Measurements from ENCODE around the gene AIG1. TPM values are rescaled to one million over a fixed set of nuclear protein-coding genes. Genes with fewer than 3 reads are reported as not detected.
"Not testable (repeated sequence)": the region's sequence is repeated elsewhere in the genome, so short reads cannot be mapped to it uniquely, and the experiment has no call there.

AIG1 gene
- total RNA-seq, 1 experiment from 2014 or later = 51.1 TPM

DNA sequence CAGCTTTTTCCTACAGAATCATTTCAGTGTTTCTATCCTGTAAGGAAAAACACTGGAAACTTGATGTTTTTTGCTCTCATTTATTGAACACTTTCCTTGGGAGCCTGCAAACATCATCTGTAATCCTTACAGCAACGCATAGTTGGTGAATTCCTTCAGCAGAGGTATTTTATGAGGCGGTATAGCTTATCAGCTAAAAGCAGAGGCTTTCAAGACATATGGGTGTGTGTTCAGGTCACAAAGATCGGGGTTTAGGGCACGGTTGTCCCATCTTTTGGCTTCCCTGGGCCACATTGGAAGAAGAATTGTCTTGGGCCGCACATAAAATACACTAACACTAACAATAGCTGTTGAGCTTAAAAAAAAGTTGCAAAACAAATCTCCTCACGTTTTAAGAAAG, 185.0 kb downstream of the AIG1 start:
- RAD21 ChIA-PET (ENCODE audit: low non-redundant PET in 1 of 2, low total read pairs in 2 of 2, uncharacterized antibody in 2 of 2, unreplicated experiment in 2 of 2) = no interaction called here
- Histone ChIP-seq H3K9me3 (ENCODE audit: control insufficient read depth in 1 of 2, insufficient read depth in 1 of 2, low read depth in 1 of 2, low read length in 2 of 2) (no peaks in the 10 kb centered on the region), H3K79me2 (ENCODE audit: insufficient read depth, low read length) (no peaks in the 10 kb centered on the region), H3K4me2 (ENCODE audit: low read length) (no peak overlapping the region), H3K9me2 (ENCODE audit: insufficient read depth) (no peaks in the 10 kb centered on the region), H3K36me3 (ENCODE audit: control insufficient read depth in 1 of 2, insufficient read depth in 2 of 2, low read length in 2 of 2) (no peaks in the 10 kb centered on the region), H3K9ac (ENCODE audit: low read length) (no peak overlapping the region), H3K27ac (ENCODE audit: low read depth, low read length) (no peak overlapping the region), H2AFZ (ENCODE audit: low read depth, low read length, poor library complexity, severe bottlenecking) (no peak overlapping the region), H3K27me3 (ENCODE audit: insufficient read depth, low read length) (no peaks in the 10 kb centered on the region), H4K20me1 (ENCODE audit: insufficient read depth) (no peaks in the 10 kb centered on the region), H3K4me3 (replicated peaks in 1 of 2; ENCODE audit: low read depth in 1 of 2, low read length in 2 of 2) (no peak overlapping the region), H3K4me1 (ENCODE audit: control insufficient read depth in 1 of 2, insufficient read depth in 2 of 2, low read length in 2 of 2) (no peaks in the 10 kb centered on the region)
- intact Hi-C loops (cut with micrococcal nuclease) = no loop called here
- ATAC-seq (no peak), DNase-seq (ENCODE audit: low read depth, low spot score) (no peak)
- no TSS peak for BruUV-seq (replicated peaks)
- CTCF ChIA-PET = no interaction called here
- POLR2A ChIA-PET = no interaction called here
- TF ChIP-seq FOSL1 (IDR thresholded peaks at IDR 0.05; ENCODE audit: low read depth) = no peak
- TF ChIP-seq CBX3 (IDR thresholded peaks at IDR 0.05; ENCODE audit: low read depth) = no peak
- TF ChIP-seq RAD21 (IDR thresholded peaks at IDR 0.05; ENCODE audit: low read depth) = no peak
- no peak for TF ChIP-seq POLR2A (IDR thresholded peaks at IDR 0.05; ENCODE audit: borderline replicate concordance, extremely low read depth, insufficient read depth, insufficient read length)
- no peak for TF ChIP-seq ELF1 (IDR thresholded peaks at IDR 0.05; ENCODE audit: borderline replicate concordance, low read depth)
- no peak for TF ChIP-seq CTCF (IDR thresholded peaks at IDR 0.05 in 2 of 3, conservative IDR thresholded peaks at IDR 0.05 in 1 of 3; ENCODE audit: borderline replicate concordance in 1 of 3, insufficient read depth in 1 of 3, low read depth in 2 of 3, low read length in 2 of 3)
- TF ChIP-seq CEBPB (IDR thresholded peaks at IDR 0.05; ENCODE audit: low read depth) = no peak
- TF ChIP-seq ZBTB33 (IDR thresholded peaks at IDR 0.05; ENCODE audit: extremely low read depth, insufficient replicate concordance, low read length) = no peak
- no peak for TF ChIP-seq JUND (IDR thresholded peaks at IDR 0.05)
- TF ChIP-seq ZFX (IDR thresholded peaks at IDR 0.05) = no peak
- no peak for TF ChIP-seq ZNF274 (IDR thresholded peaks at IDR 0.05; ENCODE audit: low read depth, low read length)
- TF ChIP-seq SP1 (IDR thresholded peaks at IDR 0.05; ENCODE audit: low read depth) = no peak
- TF ChIP-seq EZH2phosphoT487 (IDR thresholded peaks at IDR 0.05; ENCODE audit: borderline replicate concordance) = no peak

- RAD21 ChIA-PET (ENCODE audit: low non-redundant PET in 1 of 2, low total read pairs in 2 of 2, uncharacterized antibody in 2 of 2, unreplicated experiment in 2 of 2); H3K27ac ChIP-seq (ENCODE audit: low read depth, low read length); H3K9ac ChIP-seq (ENCODE audit: low read length); H3K27me3 ChIP-seq (ENCODE audit: insufficient read depth, low read length); BruUV-seq (replicated peaks); H3K4me2 ChIP-seq (ENCODE audit: low read length); intact Hi-C loops (cut with micrococcal nuclease); H3K79me2 ChIP-seq (ENCODE audit: insufficient read depth, low read length); H3K4me3 ChIP-seq (replicated peaks in 1 of 2; ENCODE audit: low read depth in 1 of 2, low read length in 2 of 2); CTCF ChIA-PET; H4K20me1 ChIP-seq (ENCODE audit: insufficient read depth); ATAC-seq; H2AFZ ChIP-seq (ENCODE audit: low read depth, low read length, poor library complexity, severe bottlenecking); H3K36me3 ChIP-seq (ENCODE audit: control insufficient read depth in 1 of 2, insufficient read depth in 2 of 2, low read length in 2 of 2); H3K9me3 ChIP-seq (ENCODE audit: control insufficient read depth in 1 of 2, insufficient read depth in 1 of 2, low read depth in 1 of 2, low read length in 2 of 2); H3K9me2 ChIP-seq (ENCODE audit: insufficient read depth); H3K4me1 ChIP-seq (ENCODE audit: control insufficient read depth in 1 of 2, insufficient read depth in 2 of 2, low read length in 2 of 2); POLR2A ChIA-PET; DNase-seq (ENCODE audit: low read depth, low spot score): not testable (repeated sequence)
These were observed 185.6 kb downstream of the AIG1 start for GRCh38 chr6:143246166-143246775.
